Body of pancreas (tissue), 4 donors: Measurements from ENCODE around the gene GABRG3. TPM values are rescaled to one million over a fixed set of nuclear protein-coding genes. Genes with fewer than 3 reads are reported as not detected.

ENCODE experiments used
- ATAC-seq: fragments of 150-250 bp; one replicate; pipeline ENCODE4 v1.9.1; 2016
- DNase-seq, 4 donors: peaks; one replicate each; pipeline ENCODE4 v3.0.0-alpha.2; 2019
- H3K27ac ChIP-seq, 4 donors: fragments of 200-600 bp; sonication (generic); 1 replicate in 3 of 4; 2 replicates in 1 of 4; pipeline versions ENCODE4 v1.5.1 to v1.6.1; 2016 to 2019; ENCODE audit warnings: mild to moderate bottlenecking in 1 of 4, mixed read lengths in 1 of 4, moderate library complexity in 1 of 4
- H3K27me3 ChIP-seq, 2 donors: fragments of 200-600 bp; sonication (generic); one replicate each; pipeline ENCODE4 v1.6.0; 2016; ENCODE audit warnings: mild to moderate bottlenecking in 1 of 2
- H3K36me3 ChIP-seq, 2 donors: fragments of 200-600 bp; sonication (generic); replicated peaks in 1 of 2; 2 replicates each; pipeline ENCODE4 v1.5.1; 2016; ENCODE audit warnings: low read depth in 2 of 2; ENCODE audit not compliant: insufficient read depth in 1 of 2
- H3K4me1 ChIP-seq: fragments of 200-600 bp; sonication (generic); one replicate; pipeline ENCODE4 v1.6.0; 2016
- H3K4me3 ChIP-seq, 2 donors: fragments of 200-600 bp; sonication (generic); 1 replicate in 1 of 2; 2 replicates in 1 of 2; pipeline ENCODE4 v1.5.1; 2016 to 2019
- H3K9me3 ChIP-seq, 3 donors: fragments of 200-600 bp; sonication (generic); 1 replicate in 2 of 3; 2 replicates in 1 of 3; pipeline ENCODE4 v1.5.1; 2016
- POLR2A ChIP-seq, 3 donors: fragments of 450-650 bp; IDR thresholded peaks; one replicate each; pipeline ENCODE4 v1.6.1; 2016; ENCODE audit warnings: antibody characterized with exemption in 3 of 3, mild to moderate bottlenecking in 2 of 3
- WGBS, 2 donors: methylation state at CpG; one replicate each; pipeline ENCODE4 v1.1.5; 2017; 5-methylcytosine and 5-hydroxymethylcytosine counted together
- intact Hi-C: fragments of 100-400 bp; cut with DNase I; formaldehyde crosslinking; loops from one replicate; pipeline ENCODE4 v1.15.1; 2023
- total RNA-seq, 2 donors: library from RNA; depleted of rRNA; stranded (reverse); fragments of >200 nt; gene quantifications; one replicate each; pipeline ENCODE4 v1.1.0, GENCODE V29; 2016
- TF ChIP-seq, protein P1 (sequence below), 7 experiments: fragments of 450-650 bp in 4 of 7; fragments of 200-600 bp in 3 of 7; sonication (generic) in 3 of 7; IDR thresholded peaks; one replicate each; pipeline ENCODE4 v1.5.1; 2016 to 2019; ENCODE audit warnings: antibody characterized with exemption in 7 of 7

GABRG3 gene
- total RNA-seq, 2 donors from 2014 or later, result not detected

- Histone ChIP-seq H3K27ac (no peak overlapping the region), H3K27me3 (no peaks in the 10 kb centered on the region), H3K4me3 (no peak overlapping the region), H3K36me3 (no peaks in the 10 kb centered on the region), H3K4me1 (no peaks in the 10 kb centered on the region), H3K9me3 (no peaks in the 10 kb centered on the region)
- TF ChIP-seq POLR2A (IDR thresholded peaks at IDR 0.05), result no peak
- TF ChIP-seq, protein P1, sequence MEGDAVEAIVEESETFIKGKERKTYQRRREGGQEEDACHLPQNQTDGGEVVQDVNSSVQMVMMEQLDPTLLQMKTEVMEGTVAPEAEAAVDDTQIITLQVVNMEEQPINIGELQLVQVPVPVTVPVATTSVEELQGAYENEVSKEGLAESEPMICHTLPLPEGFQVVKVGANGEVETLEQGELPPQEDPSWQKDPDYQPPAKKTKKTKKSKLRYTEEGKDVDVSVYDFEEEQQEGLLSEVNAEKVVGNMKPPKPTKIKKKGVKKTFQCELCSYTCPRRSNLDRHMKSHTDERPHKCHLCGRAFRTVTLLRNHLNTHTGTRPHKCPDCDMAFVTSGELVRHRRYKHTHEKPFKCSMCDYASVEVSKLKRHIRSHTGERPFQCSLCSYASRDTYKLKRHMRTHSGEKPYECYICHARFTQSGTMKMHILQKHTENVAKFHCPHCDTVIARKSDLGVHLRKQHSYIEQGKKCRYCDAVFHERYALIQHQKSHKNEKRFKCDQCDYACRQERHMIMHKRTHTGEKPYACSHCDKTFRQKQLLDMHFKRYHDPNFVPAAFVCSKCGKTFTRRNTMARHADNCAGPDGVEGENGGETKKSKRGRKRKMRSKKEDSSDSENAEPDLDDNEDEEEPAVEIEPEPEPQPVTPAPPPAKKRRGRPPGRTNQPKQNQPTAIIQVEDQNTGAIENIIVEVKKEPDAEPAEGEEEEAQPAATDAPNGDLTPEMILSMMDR (IDR thresholded peaks at IDR 0.05), result no peak
- intact Hi-C loops, result no loop called here
- DNase-seq (no peak), ATAC-seq (no peak)
- WGBS, 2 donors, result 83 to 89% methylated on average over 27 of the region's 27 CpGs
Observed at GRCh38 chr15:27087651-27088583, 116.9 kb downstream of the GABRG3 start.

DNA sequence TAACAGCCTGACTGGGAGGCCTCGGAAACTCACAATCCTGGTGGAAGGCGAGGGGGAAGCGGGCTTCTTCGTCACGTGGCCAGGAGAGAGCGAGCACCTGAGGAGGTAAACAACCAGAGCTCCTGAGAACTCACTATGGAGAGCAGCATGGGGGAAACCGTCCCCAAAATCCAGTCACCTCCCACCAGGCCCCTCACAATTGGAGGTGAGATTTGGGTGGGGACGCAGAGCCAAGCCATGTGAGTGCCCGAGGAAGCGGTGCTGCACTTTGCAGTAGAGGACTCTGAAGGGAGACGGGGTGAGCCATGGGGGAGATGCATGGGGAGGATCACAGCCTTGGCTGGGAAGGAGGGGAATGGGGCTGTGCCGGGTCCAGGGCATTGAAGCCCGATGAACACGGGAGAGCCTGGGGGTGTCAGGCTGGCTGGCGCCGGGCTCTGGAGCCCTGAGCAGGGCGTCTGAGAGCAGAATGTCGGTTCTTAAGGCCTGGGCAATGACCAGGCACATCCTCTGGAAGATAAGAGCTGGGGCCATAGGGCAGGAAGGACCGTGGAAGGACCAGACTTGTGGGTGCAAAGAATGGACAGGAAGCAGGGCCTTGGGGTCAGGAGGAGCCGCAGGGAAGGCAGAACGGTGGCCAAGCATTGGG, 117.7 kb downstream of the GABRG3 start:
- WGBS, 2 donors, result 84 to 88% methylated on average over 21 of the region's 21 CpGs
- ATAC-seq (no peak), DNase-seq (no peak)
- H3K4me1 ChIP-seq, result no peaks in the 10 kb centered on the region
- no peak overlapping the region for H3K4me3 ChIP-seq
- no peaks in the 10 kb centered on the region for H3K36me3 ChIP-seq
- H3K27me3 ChIP-seq, result no peaks in the 10 kb centered on the region
- TF ChIP-seq, protein P1 (IDR thresholded peaks at IDR 0.05), result no peak
- TF ChIP-seq POLR2A (IDR thresholded peaks at IDR 0.05), result no peak
- no peak overlapping the region for H3K27ac ChIP-seq
- no peaks in the 10 kb centered on the region for H3K9me3 ChIP-seq
- intact Hi-C loops, result no loop called here

DNA sequence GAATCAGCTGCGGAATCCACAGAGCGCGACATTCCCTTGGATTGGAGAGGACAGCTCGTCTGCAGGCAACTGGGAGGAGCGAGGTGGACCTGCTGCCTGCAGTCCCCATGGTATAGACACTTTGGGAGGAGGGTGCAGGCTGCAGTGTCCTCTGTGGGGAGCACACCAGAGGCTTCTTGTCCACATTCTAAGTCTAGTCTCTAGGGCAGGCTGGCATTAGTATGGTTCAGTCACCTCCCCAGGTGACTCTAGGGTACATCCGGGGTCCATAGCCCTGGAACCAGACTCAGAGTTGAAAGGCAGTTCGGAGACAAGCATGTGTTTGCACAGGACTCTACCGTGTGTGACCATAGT, 118.2 kb downstream of the GABRG3 start:
- TF ChIP-seq POLR2A (IDR thresholded peaks at IDR 0.05), result no peak
- Histone ChIP-seq H3K4me3 (no peak overlapping the region), H3K27ac (no peak overlapping the region), H3K27me3 (no peaks in the 10 kb centered on the region), H3K36me3 (no peaks in the 10 kb centered on the region), H3K4me1 (no peaks in the 10 kb centered on the region), H3K9me3 (no peaks in the 10 kb centered on the region)
- DNase-seq (no peak), ATAC-seq (no peak)
- WGBS, 2 donors, result 79 to 85% methylated on average over 8 of the region's 8 CpGs
- intact Hi-C loops, result no loop called here

DNA sequence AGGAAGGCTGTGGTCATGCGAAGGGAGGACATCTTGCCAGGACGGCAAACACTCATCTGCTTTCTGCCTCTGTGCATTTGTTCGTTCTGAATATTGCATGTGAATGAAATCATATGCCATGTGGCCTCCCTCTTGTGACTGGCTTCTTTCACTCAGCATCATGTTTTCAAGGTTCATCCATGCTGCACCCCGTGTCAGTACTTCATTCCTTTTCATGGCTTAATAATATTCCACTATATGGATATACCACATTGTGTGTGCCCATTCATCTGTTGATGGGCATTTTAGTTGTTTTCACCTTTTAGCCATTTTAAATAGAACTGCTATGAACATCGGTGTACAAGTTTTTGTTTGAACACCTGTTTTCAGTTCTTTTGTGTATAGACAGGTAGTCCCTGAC, 118.7 kb downstream of the GABRG3 start:
- Histone ChIP-seq H3K9me3 (no peaks in the 10 kb centered on the region), H3K4me1 (no peaks in the 10 kb centered on the region), H3K27me3 (no peaks in the 10 kb centered on the region), H3K36me3 (no peaks in the 10 kb centered on the region), H3K27ac (no peak overlapping the region), H3K4me3 (no peak overlapping the region)
- DNase-seq, result no peak
- TF ChIP-seq POLR2A (IDR thresholded peaks at IDR 0.05), result no peak
- TF ChIP-seq, protein P1 (IDR thresholded peaks at IDR 0.05), result no peak
- intact Hi-C loops, result no loop called here
- no peak for ATAC-seq
- 87 to 93% methylated on average over 5 of the region's 5 CpGs for WGBS, 2 donors

GRCh38 chr15:27091270-27091940, 120.4 kb downstream of the GABRG3 start:
- DNase-seq, result no peak
- intact Hi-C loops, result no loop called here
- no peaks in the 10 kb centered on the region for H3K27me3 ChIP-seq
- no peaks in the 10 kb centered on the region for H3K4me1 ChIP-seq
- no peaks in the 10 kb centered on the region for H3K9me3 ChIP-seq
- ATAC-seq, result no peak
- TF ChIP-seq, protein P1 (IDR thresholded peaks at IDR 0.05), result no peak
- no peak for TF ChIP-seq POLR2A (IDR thresholded peaks at IDR 0.05)
- H3K27ac ChIP-seq, result no peak overlapping the region
- no peak overlapping the region for H3K4me3 ChIP-seq
- WGBS, 2 donors, result 52 to 55% methylated on average over 9 of the region's 9 CpGs
- H3K36me3 ChIP-seq, result no peaks in the 10 kb centered on the region
